Measurements from ENCODE around the gene ITPR2.
"Not testable (repeated sequence)": the region's sequence is repeated elsewhere in the genome, so short reads cannot be mapped to it uniquely, and the experiment has no call there.

ITPR2 gene

GRCh38 chr12:26327975-26328644 lies 504.9 kb downstream of the ITPR2 start:
- no peak for DNase-seq

DNA sequence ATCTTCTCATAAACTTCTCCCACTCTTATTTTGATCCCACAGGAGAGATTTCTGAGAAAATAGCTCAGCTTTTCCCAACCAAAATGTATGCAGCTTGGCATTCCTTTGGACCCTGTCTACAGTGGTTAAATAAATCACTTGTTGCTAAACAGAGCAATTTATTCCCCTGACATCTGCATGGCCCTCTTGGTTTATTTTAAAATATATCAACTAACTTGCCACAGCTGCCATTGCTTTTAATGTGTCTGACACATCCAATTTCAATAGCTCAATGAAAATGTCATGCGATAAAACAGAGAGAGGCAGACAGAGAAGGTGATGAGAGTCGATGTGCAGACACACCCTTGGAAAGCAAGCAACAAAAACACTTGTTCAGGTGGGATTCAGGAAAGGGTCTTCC lies 509.3 kb downstream of the ITPR2 start:
- DNase-seq, result no peak

- no peak for DNase-seq
Observed at GRCh38 chr12:26319511-26319910, 513.5 kb downstream of the ITPR2 start.

DNA sequence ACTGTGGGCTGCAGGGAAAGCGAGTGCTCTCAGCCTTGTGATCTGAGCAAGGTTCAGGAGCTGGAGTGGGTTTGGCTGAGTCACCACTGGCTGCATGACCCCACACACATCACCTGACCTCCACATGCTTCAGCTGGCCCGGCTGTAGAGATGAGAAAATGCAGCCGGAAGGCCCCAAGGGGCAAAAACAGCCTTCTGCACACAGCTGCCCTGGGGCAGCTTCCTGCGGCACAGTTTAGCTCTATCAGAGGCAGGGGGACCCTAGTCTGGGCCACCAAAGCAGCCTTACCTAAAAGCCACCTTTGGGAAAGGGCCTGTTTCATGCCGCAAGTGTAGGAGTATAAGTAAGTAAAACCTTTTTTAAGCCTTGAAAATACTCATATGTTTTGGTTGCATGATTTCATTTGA lies 514.3 kb downstream of the ITPR2 start:
- DNase-seq, result no peak

- DNase-seq, result no peak
Observed at GRCh38 chr12:26317942-26318575, 514.9 kb downstream of the ITPR2 start.

GRCh38 chr12:26314103-26314502 lies 518.9 kb downstream of the ITPR2 start:
- not testable (repeated sequence) for DNase-seq

- not testable (repeated sequence) for DNase-seq
Observed at GRCh38 chr12:26310489-26310888, 522.5 kb downstream of the ITPR2 start.

DNA sequence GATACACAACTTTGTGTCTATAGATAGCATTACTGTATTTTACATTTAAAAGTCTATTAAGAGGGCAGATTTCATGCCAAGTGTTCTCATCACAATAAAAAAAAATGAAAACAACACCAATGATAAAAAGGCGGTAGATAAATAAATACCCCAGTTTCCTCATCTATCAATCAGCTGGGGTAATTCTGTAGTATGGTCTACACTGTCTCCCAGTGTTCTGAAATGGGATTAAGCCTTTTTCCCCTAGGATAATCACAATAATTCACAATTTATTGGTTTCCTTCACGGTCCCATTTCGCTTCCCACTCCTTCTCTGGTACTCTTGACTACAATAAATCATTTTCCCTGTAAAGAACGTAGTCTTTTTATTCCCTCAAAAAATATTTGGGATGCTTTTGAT lies 523.4 kb downstream of the ITPR2 start:
- no peak for DNase-seq

GRCh38 chr12:26304273-26304672 lies 528.7 kb downstream of the ITPR2 start:
- DNase-seq, result peak; percentile 40

DNA sequence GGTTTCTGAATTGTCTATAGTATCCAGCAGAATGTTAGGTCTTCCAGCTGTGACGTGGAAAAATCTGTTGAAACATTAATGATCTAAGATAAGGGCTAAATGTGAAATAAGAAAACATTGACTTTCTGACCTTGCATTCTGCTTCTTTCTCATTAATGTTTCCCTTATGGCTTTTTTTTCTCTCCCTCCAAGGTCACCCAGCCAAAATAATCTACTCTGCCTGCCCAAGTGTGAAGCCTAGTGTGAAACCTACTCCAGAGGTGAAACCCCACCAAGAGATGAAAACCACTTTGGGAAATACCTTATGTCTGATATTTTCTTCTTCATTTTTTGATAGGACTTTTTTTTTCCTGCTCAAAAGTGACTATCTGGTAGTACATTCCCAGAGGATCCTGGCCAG lies 529.6 kb downstream of the ITPR2 start:
- DNase-seq, result no peak

DNA sequence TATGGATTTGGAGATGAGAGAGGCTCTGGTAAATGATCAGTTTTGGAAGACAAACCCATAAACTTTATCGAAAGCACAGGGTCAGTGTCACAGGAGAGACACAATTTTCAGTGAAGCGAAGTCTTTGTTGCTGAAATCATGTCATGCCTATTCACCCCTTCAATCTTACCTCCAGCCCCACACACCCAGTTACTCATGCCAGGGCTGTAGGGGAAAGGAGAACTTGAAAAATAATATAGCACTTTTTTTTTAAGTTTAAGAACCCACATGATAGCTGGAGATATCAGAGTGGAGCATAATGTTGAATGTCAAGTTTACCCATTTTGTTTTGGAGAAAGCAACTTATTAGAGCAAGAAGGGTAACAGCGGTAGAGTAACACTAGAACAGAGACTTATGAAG lies 530.2 kb downstream of the ITPR2 start:
- no peak for DNase-seq

- DNase-seq, result no peak
Observed at GRCh38 chr12:26299751-26300150, 533.2 kb downstream of the ITPR2 start.

DNA sequence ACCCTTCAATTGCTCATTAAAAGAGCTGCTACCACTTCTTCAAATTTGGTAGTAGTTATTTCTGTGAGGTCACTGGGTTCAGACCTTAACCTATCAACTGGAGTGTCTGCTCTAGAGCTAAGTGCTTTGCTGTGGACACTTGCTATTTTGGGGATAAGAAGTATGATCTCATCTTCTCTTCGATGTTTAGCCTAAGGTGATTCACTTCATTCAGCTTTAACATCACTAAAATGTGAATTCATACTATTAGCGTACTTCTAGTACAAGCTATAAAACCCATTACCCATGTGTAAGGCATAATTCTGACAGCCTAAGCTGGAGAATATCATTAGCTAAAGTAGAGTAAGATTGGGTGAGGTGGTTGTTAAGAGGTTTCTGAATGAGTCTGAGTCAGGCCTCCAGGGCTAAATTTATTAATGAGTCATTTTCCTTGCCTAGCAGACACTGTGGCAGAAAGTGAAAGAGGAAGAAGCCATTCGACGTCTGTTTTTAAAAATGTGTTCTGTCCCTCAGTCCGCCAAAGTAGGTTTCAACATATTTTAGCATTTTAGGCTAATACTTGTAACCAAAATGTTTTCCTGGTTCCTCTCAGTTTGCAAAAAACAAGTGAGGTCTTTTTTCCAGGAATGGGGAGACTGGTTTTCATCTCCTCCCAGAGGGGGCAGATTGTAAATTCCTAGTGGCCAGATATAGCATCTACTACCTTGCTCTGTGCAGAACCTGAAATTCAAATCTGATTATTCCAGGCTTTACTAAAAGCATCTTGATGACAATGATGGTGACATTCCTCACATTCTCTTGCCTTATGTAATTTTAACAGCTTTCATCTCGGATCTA lies 534.0 kb downstream of the ITPR2 start:
- peak; percentile 50 for DNase-seq

DNA sequence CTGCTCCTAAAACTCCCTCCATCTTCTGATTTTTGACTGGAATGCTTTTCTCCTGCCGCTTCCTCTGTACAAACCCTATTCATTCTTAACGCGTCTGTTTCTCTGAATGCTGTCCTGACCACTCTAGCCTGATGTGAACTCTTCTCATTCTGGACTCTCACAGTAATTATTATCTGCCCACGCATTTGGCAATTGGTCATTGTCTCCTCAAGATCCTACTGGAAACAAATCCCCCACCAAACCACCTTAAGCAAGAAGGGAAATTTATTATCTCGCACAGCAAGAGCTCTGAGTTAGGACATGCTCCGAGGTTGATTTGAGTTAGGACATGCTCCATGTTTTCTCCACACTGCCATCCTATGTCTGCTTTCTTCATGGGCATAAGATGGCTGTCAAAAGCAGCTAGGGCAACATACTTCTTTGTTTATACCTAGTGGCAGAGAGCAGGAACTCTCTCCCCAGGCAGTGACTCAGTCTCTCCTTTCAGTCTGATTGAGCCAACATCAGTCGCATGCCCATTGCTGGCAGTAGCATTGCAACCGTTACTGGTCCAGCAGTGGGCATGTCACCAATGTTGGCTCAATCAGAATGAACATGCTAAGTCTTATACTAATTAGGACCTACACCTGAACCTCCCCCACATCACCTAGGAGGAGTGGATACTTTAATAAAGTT lies 535.5 kb downstream of the ITPR2 start:
- DNase-seq, result no peak

DNA sequence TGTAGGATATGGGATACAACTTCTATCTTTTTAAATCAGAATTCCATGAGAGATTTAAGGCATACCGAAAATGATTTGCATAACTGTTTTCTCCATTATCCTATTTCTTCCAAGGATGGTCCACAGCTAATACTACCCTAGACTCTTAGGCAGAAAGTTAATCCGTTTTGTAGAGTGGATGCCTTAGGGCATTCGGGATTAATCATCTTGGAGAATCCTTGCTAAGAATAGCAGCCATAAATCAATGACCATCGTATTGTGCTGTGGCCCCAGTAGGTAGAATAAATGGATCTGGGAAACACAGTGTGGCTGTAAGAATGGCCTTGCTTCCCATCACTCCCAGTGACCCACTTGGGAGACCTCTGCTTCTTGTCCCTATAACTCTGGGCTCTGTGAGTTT lies 538.0 kb downstream of the ITPR2 start:
- peak; percentile 89 for DNase-seq

DNA sequence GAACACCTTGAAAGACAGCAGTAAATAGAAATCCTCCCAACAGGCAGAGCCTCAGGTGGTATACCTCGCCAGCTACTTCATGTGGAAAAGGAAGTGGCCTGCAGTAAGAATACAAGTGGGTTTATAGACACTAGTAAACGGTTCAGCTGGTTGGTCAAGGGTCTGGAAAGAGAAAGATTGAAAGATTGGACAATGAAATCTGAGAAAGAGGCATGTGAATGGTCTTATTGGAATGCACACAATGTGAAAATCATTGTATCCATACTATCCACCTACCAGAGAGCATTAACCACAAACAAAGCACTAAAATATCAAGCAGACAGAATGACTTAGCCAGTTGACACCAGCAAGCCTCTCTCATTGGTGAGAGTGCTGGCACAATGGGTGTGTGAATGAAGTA lies 539.4 kb downstream of the ITPR2 start:
- DNase-seq, result no peak

DNA sequence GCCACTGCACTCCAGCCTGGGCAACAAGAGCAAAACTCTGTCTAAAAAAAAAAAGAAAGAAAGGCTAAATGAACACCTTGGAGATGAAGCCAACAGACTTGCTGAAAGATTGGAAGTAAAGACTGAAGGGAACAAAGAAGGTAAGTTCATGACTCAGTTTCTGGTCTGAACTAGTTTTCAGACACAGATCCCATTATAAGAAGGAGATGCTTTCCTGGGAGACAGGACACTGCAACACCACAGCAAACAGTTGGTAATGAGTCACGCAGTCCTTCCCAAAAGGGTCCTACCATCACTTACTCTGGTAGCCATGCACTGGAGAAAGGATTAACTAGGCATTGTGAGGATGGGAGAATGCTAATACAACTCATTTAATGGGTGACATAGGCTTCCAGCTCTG lies 540.4 kb downstream of the ITPR2 start:
- no peak for DNase-seq

- DNase-seq, result peak; percentile 10
Observed at GRCh38 chr12:26290565-26290964, 542.4 kb downstream of the ITPR2 start.

DNA sequence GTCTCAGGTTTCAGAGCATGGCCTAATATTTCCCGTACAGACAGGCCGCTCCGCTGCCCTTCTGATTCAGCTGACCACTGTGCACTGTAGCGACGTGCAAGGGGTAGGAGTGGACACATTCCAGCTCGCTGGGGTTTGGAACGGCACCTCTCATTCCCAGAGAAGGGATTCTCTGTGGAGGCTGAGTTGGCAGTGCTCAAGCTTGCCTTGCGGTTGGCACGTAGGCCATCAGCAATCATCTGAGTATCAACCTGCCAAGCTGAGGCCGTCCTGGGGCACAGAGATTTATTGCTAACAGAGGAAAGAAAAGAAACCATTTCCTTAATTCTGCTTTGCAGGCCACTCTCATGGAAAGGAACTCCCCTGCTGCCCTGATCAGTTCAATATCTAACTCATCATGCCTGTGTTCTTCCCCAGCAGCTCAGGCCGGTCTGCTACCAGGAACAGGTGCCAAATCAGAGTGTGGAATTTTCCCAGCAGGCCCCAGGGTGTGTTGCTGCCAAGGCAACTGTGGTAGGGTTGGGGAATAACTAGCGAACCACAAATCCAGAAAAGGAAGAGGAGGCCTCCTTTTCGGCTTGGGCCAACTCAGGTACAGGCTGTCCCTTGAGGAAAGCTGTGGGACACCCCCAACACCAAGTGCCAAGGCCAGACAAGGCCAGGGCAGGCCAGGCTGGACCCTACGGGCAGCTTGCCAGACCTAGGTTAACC lies 545.2 kb downstream of the ITPR2 start:
- DNase-seq, result no peak

Measured in NCI-H82 (cell line).